ENCODE results near the gene ARHGAP26.
A peak's percentile ranks its signal among the peaks of the same experiment; 100 is the strongest.

Gene ARHGAP26

GRCh38 chr5:142829801-142830220 lies 59.6 kb downstream of the ARHGAP26 start:
- DNase-seq (ENCODE audit: low spot score) = no peak

- no peak for DNase-seq (ENCODE audit: low spot score)
Measured at GRCh38 chr5:142830241-142831008, 60.2 kb downstream of the ARHGAP26 start.

GRCh38 chr5:142831009-142831383 lies 60.8 kb downstream of the ARHGAP26 start:
- no peak for DNase-seq (ENCODE audit: low spot score)

GRCh38 chr5:142832263-142832662 lies 62.1 kb downstream of the ARHGAP26 start:
- DNase-seq (ENCODE audit: low spot score) = no peak

GRCh38 chr5:142833517-142834449 lies 63.6 kb downstream of the ARHGAP26 start:
- DNase-seq (ENCODE audit: low spot score) = no peak

GRCh38 chr5:142834504-142834903 lies 64.3 kb downstream of the ARHGAP26 start:
- DNase-seq (ENCODE audit: low spot score) = no peak

- DNase-seq (ENCODE audit: low spot score) = no peak
Measured at GRCh38 chr5:142835540-142835939, 65.4 kb downstream of the ARHGAP26 start.

- DNase-seq (ENCODE audit: low spot score) = no peak
Measured at GRCh38 chr5:142836048-142836447, 65.9 kb downstream of the ARHGAP26 start.

GRCh38 chr5:142837081-142837725 lies 67.0 kb downstream of the ARHGAP26 start:
- DNase-seq (ENCODE audit: low spot score) = no peak

- DNase-seq (ENCODE audit: low spot score) = no peak
Measured at GRCh38 chr5:142838845-142839244, 68.7 kb downstream of the ARHGAP26 start.

GRCh38 chr5:142839711-142840346 lies 69.7 kb downstream of the ARHGAP26 start:
- DNase-seq (ENCODE audit: low spot score) = no peak

- DNase-seq (ENCODE audit: low spot score) = no peak
Measured at GRCh38 chr5:142840575-142840974, 70.4 kb downstream of the ARHGAP26 start.

- no peak for DNase-seq (ENCODE audit: low spot score)
Measured at GRCh38 chr5:142841511-142842265, 71.5 kb downstream of the ARHGAP26 start.

- DNase-seq (ENCODE audit: low spot score) = no peak
Measured at GRCh38 chr5:142842994-142843905, 73.1 kb downstream of the ARHGAP26 start.

GRCh38 chr5:142844866-142845265 lies 74.7 kb downstream of the ARHGAP26 start:
- DNase-seq (ENCODE audit: low spot score) = no peak

GRCh38 chr5:142845402-142845921 lies 75.3 kb downstream of the ARHGAP26 start:
- DNase-seq (ENCODE audit: low spot score) = peak; percentile 6

GRCh38 chr5:142845954-142846398 lies 75.8 kb downstream of the ARHGAP26 start:
- peak; percentile 13 for DNase-seq (ENCODE audit: low spot score)

- DNase-seq (ENCODE audit: low spot score) = no peak
Measured at GRCh38 chr5:142846406-142846805, 76.2 kb downstream of the ARHGAP26 start.

GRCh38 chr5:142847898-142848790 lies 78.0 kb downstream of the ARHGAP26 start:
- no peak for DNase-seq (ENCODE audit: low spot score)
